ENCODE results near the gene SOX6.

DNA sequence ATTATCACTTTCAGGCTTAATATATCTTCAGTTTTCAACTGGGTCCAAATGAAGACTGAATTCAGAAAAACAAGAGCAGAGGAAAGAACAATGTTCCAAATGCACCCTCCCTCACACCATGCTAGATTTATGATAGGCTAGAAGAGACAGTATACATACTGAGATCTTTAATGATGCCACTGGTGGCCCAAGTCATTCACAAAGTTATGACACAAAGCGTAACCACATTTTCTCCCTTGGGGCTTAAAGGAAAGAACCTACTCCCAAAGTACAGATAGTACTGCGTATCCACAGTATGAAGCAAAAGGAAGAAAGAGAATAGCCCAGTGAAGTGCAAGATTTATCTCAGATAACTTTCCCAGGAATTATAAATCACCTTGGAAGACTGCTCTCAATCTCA is 10.9 kb upstream of the SOX6 start:
- TF ChIP-seq, protein P1, sequence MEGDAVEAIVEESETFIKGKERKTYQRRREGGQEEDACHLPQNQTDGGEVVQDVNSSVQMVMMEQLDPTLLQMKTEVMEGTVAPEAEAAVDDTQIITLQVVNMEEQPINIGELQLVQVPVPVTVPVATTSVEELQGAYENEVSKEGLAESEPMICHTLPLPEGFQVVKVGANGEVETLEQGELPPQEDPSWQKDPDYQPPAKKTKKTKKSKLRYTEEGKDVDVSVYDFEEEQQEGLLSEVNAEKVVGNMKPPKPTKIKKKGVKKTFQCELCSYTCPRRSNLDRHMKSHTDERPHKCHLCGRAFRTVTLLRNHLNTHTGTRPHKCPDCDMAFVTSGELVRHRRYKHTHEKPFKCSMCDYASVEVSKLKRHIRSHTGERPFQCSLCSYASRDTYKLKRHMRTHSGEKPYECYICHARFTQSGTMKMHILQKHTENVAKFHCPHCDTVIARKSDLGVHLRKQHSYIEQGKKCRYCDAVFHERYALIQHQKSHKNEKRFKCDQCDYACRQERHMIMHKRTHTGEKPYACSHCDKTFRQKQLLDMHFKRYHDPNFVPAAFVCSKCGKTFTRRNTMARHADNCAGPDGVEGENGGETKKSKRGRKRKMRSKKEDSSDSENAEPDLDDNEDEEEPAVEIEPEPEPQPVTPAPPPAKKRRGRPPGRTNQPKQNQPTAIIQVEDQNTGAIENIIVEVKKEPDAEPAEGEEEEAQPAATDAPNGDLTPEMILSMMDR (optimal IDR thresholded peaks at IDR 0.05 in 1 of 3, IDR thresholded peaks at IDR 0.05 in 1 of 3, conservative IDR thresholded peaks at IDR 0.05 in 1 of 3; ENCODE audit: extremely low read depth in 1 of 3, insufficient read depth in 2 of 3, low read length in 3 of 3) = no peak
- no peak for TF ChIP-seq EZH2 (IDR thresholded peaks at IDR 0.05; ENCODE audit: low read length)

Measured in keratinocyte (primary cell).